HCT116 (cell line): ENCODE measurements around the gene CMPK1.

ENCODE experiments used
- CEBPB ChIP-seq: IDR thresholded peaks from 2 replicates; pipeline ENCODE4 v1.6.1; 2012; ENCODE audit warnings: low read depth
- EZH2 ChIP-seq: fragments of 200-600 bp; sonication (generic); IDR thresholded peaks from 2 replicates; pipeline ENCODE4 v1.6.1; 2017; ENCODE audit warnings: antibody characterized with exemption, mixed run types
- POLR2A ChIP-seq: IDR thresholded peaks from 2 replicates; pipeline ENCODE4 v1.7.0; 2011; ENCODE audit warnings: borderline replicate concordance; ENCODE audit not compliant: insufficient read depth, insufficient read length; ENCODE audit errors: extremely low read depth
- POLR2AphosphoS5 ChIP-seq: IDR thresholded peaks from 2 replicates; pipeline ENCODE4 v1.6.1; 2011; ENCODE audit warnings: mild to moderate bottlenecking, low read depth, low read length, moderate library complexity
- RAD21 ChIP-seq: IDR thresholded peaks from 2 replicates; pipeline ENCODE4 v1.6.1; 2012; ENCODE audit warnings: low read depth, mild to moderate bottlenecking
- SP1 ChIP-seq: IDR thresholded peaks from 2 replicates; pipeline ENCODE4 v1.6.1; 2012; ENCODE audit warnings: low read depth
- YY1 ChIP-seq: IDR thresholded peaks from 2 replicates; pipeline ENCODE4 v1.6.1; 2011; ENCODE audit warnings: low read length, low read depth, moderate library complexity, mild to moderate bottlenecking; ENCODE audit not compliant: insufficient replicate concordance; ENCODE audit errors: extremely low read depth
- ZFX ChIP-seq: fragments of 450-650 bp; IDR thresholded peaks from 2 replicates; pipeline ENCODE4 v1.6.1; 2017
- TF ChIP-seq, protein P1 (sequence below), 3 experiments: fragments of 200-600 bp in 1 of 3; sonication (generic) in 1 of 3; IDR thresholded peaks in 2 of 3; conservative IDR thresholded peaks in 1 of 3; 2 replicates each; pipeline ENCODE4 v1.5.1; 2012 to 2017; ENCODE audit warnings: low read depth in 2 of 3, low read length in 2 of 3, antibody characterized with exemption in 1 of 3, borderline replicate concordance in 1 of 3, control low read depth in 1 of 3, mild to moderate bottlenecking in 1 of 3, mixed read lengths in 1 of 3, mixed run types in 1 of 3, moderate library complexity in 1 of 3; ENCODE audit not compliant: insufficient read depth in 1 of 3
- TF ChIP-seq, protein P2 (sequence below): IDR thresholded peaks from 2 replicates; pipeline ENCODE4 v1.6.1; 2011; ENCODE audit warnings: mild to moderate bottlenecking, low read length, moderate library complexity; ENCODE audit not compliant: insufficient replicate concordance; ENCODE audit errors: extremely low read depth
- TF ChIP-seq, protein P3 (sequence below): IDR thresholded peaks from 2 replicates; pipeline ENCODE4 v1.6.1; 2012
- TF ChIP-seq, protein P4 (sequence below): IDR thresholded peaks from 2 replicates; pipeline ENCODE4 v1.6.1; 2012; ENCODE audit warnings: low read depth

DNA sequence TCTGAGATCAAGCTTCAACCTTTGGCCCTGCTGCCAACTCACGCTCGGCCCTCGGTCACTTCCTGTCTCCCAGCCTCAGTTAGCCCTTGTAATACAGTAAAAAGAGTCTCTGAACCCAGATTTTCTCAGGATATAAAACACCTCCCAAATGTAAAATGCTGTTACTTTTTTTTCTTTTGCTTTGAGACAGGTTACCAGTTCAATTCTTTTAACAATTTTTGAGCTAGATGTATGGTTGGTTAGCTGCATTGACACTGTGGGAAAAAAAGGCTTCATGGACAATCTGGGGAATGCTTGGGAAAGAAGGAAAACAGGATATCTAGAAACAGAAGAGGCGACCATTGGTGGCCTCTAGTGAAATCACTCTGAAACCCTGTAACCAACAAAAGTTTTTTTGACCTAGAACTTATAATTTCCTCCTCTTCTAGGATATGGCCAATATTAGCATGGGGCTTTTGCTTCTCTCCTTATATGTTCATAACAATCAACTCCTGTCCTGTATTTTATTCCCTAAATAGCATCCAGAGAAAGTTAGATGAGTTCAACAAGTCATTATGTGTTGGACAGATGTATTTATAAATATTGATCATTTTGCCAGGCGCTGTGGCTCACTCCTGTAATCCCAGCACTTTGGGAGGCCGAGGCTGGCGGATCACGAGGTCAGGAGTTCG is 1.3 kb downstream of the CMPK1 start:
- TF ChIP-seq, protein P1, sequence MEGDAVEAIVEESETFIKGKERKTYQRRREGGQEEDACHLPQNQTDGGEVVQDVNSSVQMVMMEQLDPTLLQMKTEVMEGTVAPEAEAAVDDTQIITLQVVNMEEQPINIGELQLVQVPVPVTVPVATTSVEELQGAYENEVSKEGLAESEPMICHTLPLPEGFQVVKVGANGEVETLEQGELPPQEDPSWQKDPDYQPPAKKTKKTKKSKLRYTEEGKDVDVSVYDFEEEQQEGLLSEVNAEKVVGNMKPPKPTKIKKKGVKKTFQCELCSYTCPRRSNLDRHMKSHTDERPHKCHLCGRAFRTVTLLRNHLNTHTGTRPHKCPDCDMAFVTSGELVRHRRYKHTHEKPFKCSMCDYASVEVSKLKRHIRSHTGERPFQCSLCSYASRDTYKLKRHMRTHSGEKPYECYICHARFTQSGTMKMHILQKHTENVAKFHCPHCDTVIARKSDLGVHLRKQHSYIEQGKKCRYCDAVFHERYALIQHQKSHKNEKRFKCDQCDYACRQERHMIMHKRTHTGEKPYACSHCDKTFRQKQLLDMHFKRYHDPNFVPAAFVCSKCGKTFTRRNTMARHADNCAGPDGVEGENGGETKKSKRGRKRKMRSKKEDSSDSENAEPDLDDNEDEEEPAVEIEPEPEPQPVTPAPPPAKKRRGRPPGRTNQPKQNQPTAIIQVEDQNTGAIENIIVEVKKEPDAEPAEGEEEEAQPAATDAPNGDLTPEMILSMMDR (IDR thresholded peaks at IDR 0.05 in 2 of 3, conservative IDR thresholded peaks at IDR 0.05 in 1 of 3; ENCODE audit: borderline replicate concordance in 1 of 3, insufficient read depth in 1 of 3, low read depth in 2 of 3, low read length in 2 of 3), result no peak
- TF ChIP-seq POLR2AphosphoS5, result no peak
- no peak for TF ChIP-seq EZH2
- no peak for TF ChIP-seq POLR2A
- no peak for TF ChIP-seq ZFX
- TF ChIP-seq, protein P2, sequence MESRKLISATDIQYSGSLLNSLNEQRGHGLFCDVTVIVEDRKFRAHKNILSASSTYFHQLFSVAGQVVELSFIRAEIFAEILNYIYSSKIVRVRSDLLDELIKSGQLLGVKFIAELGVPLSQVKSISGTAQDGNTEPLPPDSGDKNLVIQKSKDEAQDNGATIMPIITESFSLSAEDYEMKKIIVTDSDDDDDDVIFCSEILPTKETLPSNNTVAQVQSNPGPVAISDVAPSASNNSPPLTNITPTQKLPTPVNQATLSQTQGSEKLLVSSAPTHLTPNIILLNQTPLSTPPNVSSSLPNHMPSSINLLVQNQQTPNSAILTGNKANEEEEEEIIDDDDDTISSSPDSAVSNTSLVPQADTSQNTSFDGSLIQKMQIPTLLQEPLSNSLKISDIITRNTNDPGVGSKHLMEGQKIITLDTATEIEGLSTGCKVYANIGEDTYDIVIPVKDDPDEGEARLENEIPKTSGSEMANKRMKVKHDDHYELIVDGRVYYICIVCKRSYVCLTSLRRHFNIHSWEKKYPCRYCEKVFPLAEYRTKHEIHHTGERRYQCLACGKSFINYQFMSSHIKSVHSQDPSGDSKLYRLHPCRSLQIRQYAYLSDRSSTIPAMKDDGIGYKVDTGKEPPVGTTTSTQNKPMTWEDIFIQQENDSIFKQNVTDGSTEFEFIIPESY, result no peak
- TF ChIP-seq, protein P3, sequence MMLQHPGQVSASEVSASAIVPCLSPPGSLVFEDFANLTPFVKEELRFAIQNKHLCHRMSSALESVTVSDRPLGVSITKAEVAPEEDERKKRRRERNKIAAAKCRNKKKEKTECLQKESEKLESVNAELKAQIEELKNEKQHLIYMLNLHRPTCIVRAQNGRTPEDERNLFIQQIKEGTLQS, result no peak
- TF ChIP-seq, protein P4, sequence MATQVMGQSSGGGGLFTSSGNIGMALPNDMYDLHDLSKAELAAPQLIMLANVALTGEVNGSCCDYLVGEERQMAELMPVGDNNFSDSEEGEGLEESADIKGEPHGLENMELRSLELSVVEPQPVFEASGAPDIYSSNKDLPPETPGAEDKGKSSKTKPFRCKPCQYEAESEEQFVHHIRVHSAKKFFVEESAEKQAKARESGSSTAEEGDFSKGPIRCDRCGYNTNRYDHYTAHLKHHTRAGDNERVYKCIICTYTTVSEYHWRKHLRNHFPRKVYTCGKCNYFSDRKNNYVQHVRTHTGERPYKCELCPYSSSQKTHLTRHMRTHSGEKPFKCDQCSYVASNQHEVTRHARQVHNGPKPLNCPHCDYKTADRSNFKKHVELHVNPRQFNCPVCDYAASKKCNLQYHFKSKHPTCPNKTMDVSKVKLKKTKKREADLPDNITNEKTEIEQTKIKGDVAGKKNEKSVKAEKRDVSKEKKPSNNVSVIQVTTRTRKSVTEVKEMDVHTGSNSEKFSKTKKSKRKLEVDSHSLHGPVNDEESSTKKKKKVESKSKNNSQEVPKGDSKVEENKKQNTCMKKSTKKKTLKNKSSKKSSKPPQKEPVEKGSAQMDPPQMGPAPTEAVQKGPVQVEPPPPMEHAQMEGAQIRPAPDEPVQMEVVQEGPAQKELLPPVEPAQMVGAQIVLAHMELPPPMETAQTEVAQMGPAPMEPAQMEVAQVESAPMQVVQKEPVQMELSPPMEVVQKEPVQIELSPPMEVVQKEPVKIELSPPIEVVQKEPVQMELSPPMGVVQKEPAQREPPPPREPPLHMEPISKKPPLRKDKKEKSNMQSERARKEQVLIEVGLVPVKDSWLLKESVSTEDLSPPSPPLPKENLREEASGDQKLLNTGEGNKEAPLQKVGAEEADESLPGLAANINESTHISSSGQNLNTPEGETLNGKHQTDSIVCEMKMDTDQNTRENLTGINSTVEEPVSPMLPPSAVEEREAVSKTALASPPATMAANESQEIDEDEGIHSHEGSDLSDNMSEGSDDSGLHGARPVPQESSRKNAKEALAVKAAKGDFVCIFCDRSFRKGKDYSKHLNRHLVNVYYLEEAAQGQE, result no peak
- TF ChIP-seq SP1, result no peak
- TF ChIP-seq YY1, result no peak
- no peak for TF ChIP-seq RAD21
- no peak for TF ChIP-seq CEBPB
